GM23338 (cell line): Measurements from ENCODE around the gene PPP5C. TPM values are rescaled to one million over a fixed set of nuclear protein-coding genes. Genes with fewer than 3 reads are reported as not detected.

Experiments
- ATAC-seq: fragments of 200-7000 bp; cut with Tn5 transposase; 3 replicates; pipeline ENCODE4 v1.9.1; 2020
- DNase-seq: peaks from one replicate; pipeline ENCODE4 v3.0.0-alpha.2; 2015; ENCODE audit warnings: low spot score
- H2AFZ ChIP-seq: fragments of 200-600 bp; sonication (generic); 2 replicates; pipeline ENCODE4 v1.8.0; 2016; ENCODE audit warnings: antibody characterized with exemption, mild to moderate bottlenecking, moderate library complexity
- H3F3A ChIP-seq: fragments of 200-600 bp; sonication (generic); replicated peaks from 2 replicates; pipeline ENCODE4 v1.8.0; 2017; ENCODE audit warnings: antibody characterized with exemption, mixed run types, low read depth
- H3K27ac ChIP-seq: fragments of 200-600 bp; sonication (generic); 2 replicates; pipeline ENCODE4 v1.6.1; 2016; ENCODE audit warnings: low read depth
- H3K27me3 ChIP-seq: fragments of 200-600 bp; sonication (generic); 2 replicates; pipeline ENCODE4 v1.8.0; 2016; ENCODE audit warnings: mild to moderate bottlenecking, mixed run types, moderate library complexity; ENCODE audit not compliant: insufficient read depth
- H3K36me3 ChIP-seq: fragments of 200-600 bp; sonication (generic); 2 replicates; pipeline ENCODE4 v1.8.0; 2016; ENCODE audit warnings: mild to moderate bottlenecking; ENCODE audit not compliant: insufficient read depth
- H3K4me1 ChIP-seq: fragments of 200-600 bp; sonication (generic); 2 replicates; pipeline ENCODE4 v1.8.0; 2016; ENCODE audit warnings: mild to moderate bottlenecking, moderate library complexity; ENCODE audit not compliant: insufficient read depth
- H3K4me2 ChIP-seq: fragments of 200-600 bp; sonication (generic); 2 replicates; pipeline ENCODE4 v1.7.1; 2017; ENCODE audit warnings: mixed run types
- H3K4me3 ChIP-seq: fragments of 200-600 bp; sonication (generic); 2 replicates; pipeline ENCODE4 v1.6.1; 2016; ENCODE audit warnings: mixed run types
- H3K79me2 ChIP-seq: fragments of 200-600 bp; sonication (generic); replicated peaks from 2 replicates; pipeline ENCODE4 v1.8.0; 2017; ENCODE audit warnings: mild to moderate bottlenecking; ENCODE audit not compliant: insufficient read depth
- H3K9me2 ChIP-seq: fragments of 200-600 bp; sonication (generic); 2 replicates; pipeline ENCODE4 v1.8.0; 2017; ENCODE audit not compliant: insufficient read depth
- H4K20me1 ChIP-seq: fragments of 200-600 bp; sonication (generic); replicated peaks from 2 replicates; pipeline ENCODE4 v1.8.0; 2017; ENCODE audit warnings: mild to moderate bottlenecking; ENCODE audit not compliant: insufficient read depth
- H3K27ac Mint-ChIP-seq: 2 replicates; pipeline ENCODE4 v1.8.0; 2020; ENCODE audit warnings: inconsistent platforms, mild to moderate bottlenecking, moderate library complexity, mixed read lengths
- H3K27me3 Mint-ChIP-seq: 3 replicates; pipeline ENCODE4 v1.8.0; 2022; ENCODE audit warnings: low read depth, mild to moderate bottlenecking, moderate library complexity, mixed read lengths, inconsistent platforms; ENCODE audit not compliant: insufficient read depth, poor library complexity
- H3K36me3 Mint-ChIP-seq: 3 replicates; pipeline ENCODE4 v1.8.0; 2021; ENCODE audit warnings: low read depth, mild to moderate bottlenecking, inconsistent platforms, moderate library complexity, mixed read lengths
- H3K4me1 Mint-ChIP-seq: 3 replicates; pipeline ENCODE4 v1.8.0; 2020; ENCODE audit warnings: mild to moderate bottlenecking, inconsistent platforms, mixed read lengths
- H3K4me3 Mint-ChIP-seq: 3 replicates; pipeline ENCODE4 v1.8.0; 2021; ENCODE audit warnings: moderate library complexity, mild to moderate bottlenecking, inconsistent platforms, mixed read lengths
- H3K9me3 Mint-ChIP-seq: 3 replicates; pipeline ENCODE4 v1.8.0; 2020; ENCODE audit warnings: moderate library complexity, mild to moderate bottlenecking, inconsistent platforms, mixed read lengths
- CREB1 ChIP-seq: fragments of 250-450 bp; sonication (Bioruptor Pico); IDR thresholded peaks from 2 replicates; pipeline ENCODE4 v1.5.0; 2020; ENCODE audit warnings: low read depth, mild to moderate bottlenecking, moderate library complexity
- EZH2 ChIP-seq: fragments of 200-600 bp; sonication (generic); IDR thresholded peaks from one replicate; pipeline ENCODE4 v1.8.0; 2017; ENCODE audit warnings: antibody characterized with exemption, mild to moderate bottlenecking, low read depth; ENCODE audit not compliant: unreplicated experiment
- EZH2phosphoT487 ChIP-seq: fragments of 200-600 bp; sonication (generic); IDR thresholded peaks from one replicate; pipeline ENCODE4 v1.8.1; 2018; ENCODE audit warnings: antibody characterized with exemption; ENCODE audit not compliant: unreplicated experiment
- NANOG ChIP-seq: IDR thresholded peaks from 2 replicates; pipeline ENCODE4 v1.6.1; 2016; ENCODE audit warnings: antibody characterized with exemption, borderline replicate concordance
- POLR2AphosphoS5 ChIP-seq: IDR thresholded peaks from 2 replicates; pipeline ENCODE4 v1.6.1; 2016; ENCODE audit warnings: antibody characterized with exemption, low read depth
- STAT1 ChIP-seq: IDR thresholded peaks from one replicate; pipeline ENCODE4 v1.6.1; 2016; ENCODE audit warnings: antibody characterized with exemption; ENCODE audit not compliant: unreplicated experiment
- polyA plus RNA-seq: library from polyadenylated mRNA; unstranded; fragments of >200 nt; fragmentation: Nextera tagmentation; extraction: Ambion mirVana; gene quantifications from 2 replicates; pipeline ENCODE4 v1.2.1, GENCODE V29; 2016
- total RNA-seq: library from RNA; depleted of rRNA; stranded (reverse); fragments of >200 nt; shearing (Covaris generic); gene quantifications from 2 replicates; pipeline ENCODE4 v1.2.3, GENCODE V29; 2014
- TF ChIP-seq, protein P1 (sequence below), 2 experiments: fragments of 200-600 bp in 1 of 2; sonication (generic) in 1 of 2; conservative IDR thresholded peaks; 2 replicates each; pipeline versions ENCODE4 v1.5.1 to v1.6.1; 2016 to 2017; ENCODE audit warnings: antibody characterized with exemption in 2 of 2, low read depth in 2 of 2, mild to moderate bottlenecking in 2 of 2, moderate library complexity in 1 of 2
- TF ChIP-seq, protein P2 (sequence below): IDR thresholded peaks from 2 replicates; pipeline ENCODE4 v1.6.1; 2016; ENCODE audit warnings: antibody characterized with exemption
- TF ChIP-seq, protein P3 (sequence below): IDR thresholded peaks from one replicate; pipeline ENCODE4 v1.6.1; 2018; ENCODE audit warnings: antibody characterized with exemption; ENCODE audit not compliant: unreplicated experiment

PPP5C gene
- total and polyA plus RNA-seq, 2 experiments from 2014 or later: 51.6 to 123 TPM

DNA sequence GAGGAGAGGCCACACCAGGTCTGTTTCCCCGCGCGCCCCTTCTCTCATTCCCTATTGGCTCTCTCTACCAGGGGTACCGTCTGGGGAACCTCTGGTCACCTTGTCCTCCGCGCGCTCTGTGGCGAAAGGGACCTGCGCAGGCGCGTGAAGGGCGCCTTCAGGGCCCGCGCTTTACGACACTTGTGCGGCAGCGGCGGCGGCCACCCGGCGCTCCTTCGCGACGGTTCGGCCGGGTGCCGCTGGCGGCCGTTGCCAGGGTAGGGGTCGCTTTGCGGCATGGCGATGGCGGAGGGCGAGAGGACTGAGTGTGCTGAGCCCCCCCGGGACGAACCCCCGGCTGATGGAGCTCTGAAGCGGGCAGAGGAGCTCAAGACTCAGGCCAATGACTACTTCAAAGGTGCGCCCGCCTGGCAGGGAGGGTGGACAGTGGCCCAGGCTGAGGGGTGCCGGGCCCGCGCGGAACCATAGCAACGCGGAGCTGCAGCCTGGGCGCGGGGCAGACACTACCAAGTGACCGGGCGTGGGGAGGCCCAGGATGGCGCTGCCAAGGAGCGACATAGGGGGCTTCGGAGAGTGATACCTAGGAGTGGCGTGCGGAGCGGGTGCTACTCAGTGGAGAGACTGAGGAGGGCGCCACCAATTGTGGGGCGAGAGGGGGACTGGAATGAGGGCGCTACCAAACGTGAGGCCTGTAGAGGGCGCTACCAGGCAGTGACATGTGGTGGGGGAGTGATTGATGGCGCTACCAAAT, at the start of gene PPP5C (continued):
- no peak for TF ChIP-seq NANOG
- TF ChIP-seq CREB1 (CRISPR knock-in tag): peak; percentile 52; the same call in 1 of the 2 replicates

DNA sequence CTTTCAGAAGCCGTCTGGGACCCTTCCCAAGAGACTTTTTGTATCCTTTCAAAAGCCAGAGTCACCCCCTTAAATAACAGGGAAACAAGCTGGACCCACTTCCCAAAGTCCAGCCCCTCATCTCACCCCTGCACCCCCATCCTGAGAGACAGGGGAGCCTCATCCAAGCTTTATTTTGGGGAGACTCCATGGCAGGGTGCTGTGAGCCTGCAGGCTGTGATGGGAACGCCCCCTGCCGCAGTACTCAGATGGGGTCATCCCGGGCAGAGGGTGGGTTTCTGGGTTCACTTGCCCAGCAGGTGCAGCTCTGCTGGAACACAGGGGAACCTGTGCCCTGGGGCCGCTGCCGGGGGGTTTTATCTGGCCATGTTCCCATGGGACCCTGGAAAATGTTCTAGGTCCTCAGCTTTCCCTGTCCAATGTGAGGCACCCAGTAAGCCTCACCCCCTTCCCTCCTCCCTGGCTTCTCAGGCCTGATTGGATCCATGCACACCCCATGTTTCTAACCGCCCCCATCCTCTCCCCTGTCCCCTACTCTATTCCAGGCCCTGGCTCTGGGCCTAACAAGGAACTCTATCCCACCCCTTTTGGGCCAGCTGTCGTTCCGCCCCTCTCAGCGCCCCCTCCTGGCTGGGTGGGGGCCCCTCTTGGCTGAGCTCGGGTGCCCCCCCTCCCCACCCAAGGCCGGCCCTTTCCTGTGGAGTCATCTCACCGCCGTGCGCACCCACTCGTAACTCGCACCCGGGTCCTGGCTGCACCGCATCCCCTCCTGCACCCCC, 49.0 kb upstream of the PPP5C start:
- no peak overlapping the region for H3K27ac ChIP-seq
- H3K4me3 ChIP-seq: peak overlapping the region; percentile 91
- H3K79me2 ChIP-seq: peaks cover 6% of the 10 kb centered on the region; the same call in 1 of the 2 replicates
- Mint-ChIP-seq H3K36me3 (peaks cover 4% of the 10 kb centered on the region; the same call in 2 of the 3 replicates), H3K9me3 (no peaks in the 10 kb centered on the region), H3K4me3 (peak overlapping the region; percentile 88), H3K4me1 (peaks cover 31% of the 10 kb centered on the region), H3K27me3 (peaks cover 10% of the 10 kb centered on the region), H3K27ac (no peak overlapping the region)
- H2AFZ ChIP-seq: no peak overlapping the region
- 0 out of 2 replicates have a peak, but pooled peaks cover 3% of the 10 kb centered on the region for H4K20me1 ChIP-seq
- TF ChIP-seq EZH2: no peak
- TF ChIP-seq, protein P1, sequence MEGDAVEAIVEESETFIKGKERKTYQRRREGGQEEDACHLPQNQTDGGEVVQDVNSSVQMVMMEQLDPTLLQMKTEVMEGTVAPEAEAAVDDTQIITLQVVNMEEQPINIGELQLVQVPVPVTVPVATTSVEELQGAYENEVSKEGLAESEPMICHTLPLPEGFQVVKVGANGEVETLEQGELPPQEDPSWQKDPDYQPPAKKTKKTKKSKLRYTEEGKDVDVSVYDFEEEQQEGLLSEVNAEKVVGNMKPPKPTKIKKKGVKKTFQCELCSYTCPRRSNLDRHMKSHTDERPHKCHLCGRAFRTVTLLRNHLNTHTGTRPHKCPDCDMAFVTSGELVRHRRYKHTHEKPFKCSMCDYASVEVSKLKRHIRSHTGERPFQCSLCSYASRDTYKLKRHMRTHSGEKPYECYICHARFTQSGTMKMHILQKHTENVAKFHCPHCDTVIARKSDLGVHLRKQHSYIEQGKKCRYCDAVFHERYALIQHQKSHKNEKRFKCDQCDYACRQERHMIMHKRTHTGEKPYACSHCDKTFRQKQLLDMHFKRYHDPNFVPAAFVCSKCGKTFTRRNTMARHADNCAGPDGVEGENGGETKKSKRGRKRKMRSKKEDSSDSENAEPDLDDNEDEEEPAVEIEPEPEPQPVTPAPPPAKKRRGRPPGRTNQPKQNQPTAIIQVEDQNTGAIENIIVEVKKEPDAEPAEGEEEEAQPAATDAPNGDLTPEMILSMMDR (conservative IDR thresholded peaks at IDR 0.05; ENCODE audit: low read depth in 2 of 2): peak in 1 of 2 experiments; percentile 53; a peak in 2 of 4 replicates
- ATAC-seq (no peak; the same call in 1 of the 3 replicates), DNase-seq (no peak)
- peaks cover 19% of the 10 kb centered on the region; the same call in 1 of the 2 replicates for H3F3A ChIP-seq
- no peaks in the 10 kb centered on the region for H3K9me2 ChIP-seq
- peak overlapping the region; percentile 100 for H3K4me2 ChIP-seq
- no peaks in the 10 kb centered on the region for H3K27me3 ChIP-seq
- no peaks in the 10 kb centered on the region for H3K36me3 ChIP-seq
- H3K4me1 ChIP-seq: peaks cover 43% of the 10 kb centered on the region

DNA sequence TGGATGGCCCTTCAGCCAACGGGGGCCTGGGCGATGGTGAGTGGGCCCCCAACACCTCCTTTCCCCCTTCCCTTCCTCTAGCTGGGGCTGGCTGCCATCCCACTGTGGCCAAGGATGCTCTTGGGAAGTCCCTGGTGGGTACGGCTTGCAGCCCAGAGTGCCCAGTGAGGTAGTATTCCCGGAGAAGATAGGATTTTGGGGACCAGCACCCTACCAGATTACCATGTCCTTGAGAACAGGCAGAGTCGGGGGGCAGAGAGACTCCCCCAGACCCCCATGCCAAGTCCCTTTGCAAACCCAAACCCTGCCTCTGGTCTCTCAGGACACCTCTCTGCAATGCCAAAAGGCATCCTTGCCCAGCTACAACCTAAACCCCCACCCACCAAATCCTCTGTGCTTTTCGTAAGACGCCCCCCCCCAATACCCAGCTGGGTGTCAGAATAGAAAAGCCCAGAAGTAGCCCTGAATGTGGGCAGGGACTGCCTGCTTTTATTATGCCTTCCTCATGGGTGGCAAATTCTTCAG, 48.3 kb upstream of the PPP5C start:
- H3K4me1 Mint-ChIP-seq: peaks cover 34% of the 10 kb centered on the region
- no peaks in the 10 kb centered on the region for H3K9me3 Mint-ChIP-seq
- H3K79me2 ChIP-seq: peaks cover 6% of the 10 kb centered on the region; the same call in 1 of the 2 replicates
- H3K27me3 ChIP-seq: no peaks in the 10 kb centered on the region
- H3K36me3 Mint-ChIP-seq: peaks cover 7% of the 10 kb centered on the region; the same call in 2 of the 3 replicates
- H3K36me3 ChIP-seq: no peaks in the 10 kb centered on the region
- ATAC-seq: no peak
- H2AFZ ChIP-seq: no peak overlapping the region
- no peak overlapping the region for H3K27ac Mint-ChIP-seq
- H3K4me1 ChIP-seq: peaks cover 49% of the 10 kb centered on the region
- H3K27me3 Mint-ChIP-seq: peaks cover 10% of the 10 kb centered on the region
- no peak overlapping the region for H3K27ac ChIP-seq
- H3K4me3 ChIP-seq: peak overlapping the region; percentile 91
- H3K4me3 Mint-ChIP-seq: peak overlapping the region; percentile 38; the same call in 2 of the 3 replicates
- H3F3A ChIP-seq: peaks cover 25% of the 10 kb centered on the region
- H3K4me2 ChIP-seq: peak overlapping the region; percentile 100
- H3K9me2 ChIP-seq: no peaks in the 10 kb centered on the region
- DNase-seq: peak; percentile 45
- 0 out of 2 replicates have a peak, but pooled peaks cover 3% of the 10 kb centered on the region for H4K20me1 ChIP-seq
- TF ChIP-seq EZH2phosphoT487: no peak
- TF ChIP-seq, protein P2, sequence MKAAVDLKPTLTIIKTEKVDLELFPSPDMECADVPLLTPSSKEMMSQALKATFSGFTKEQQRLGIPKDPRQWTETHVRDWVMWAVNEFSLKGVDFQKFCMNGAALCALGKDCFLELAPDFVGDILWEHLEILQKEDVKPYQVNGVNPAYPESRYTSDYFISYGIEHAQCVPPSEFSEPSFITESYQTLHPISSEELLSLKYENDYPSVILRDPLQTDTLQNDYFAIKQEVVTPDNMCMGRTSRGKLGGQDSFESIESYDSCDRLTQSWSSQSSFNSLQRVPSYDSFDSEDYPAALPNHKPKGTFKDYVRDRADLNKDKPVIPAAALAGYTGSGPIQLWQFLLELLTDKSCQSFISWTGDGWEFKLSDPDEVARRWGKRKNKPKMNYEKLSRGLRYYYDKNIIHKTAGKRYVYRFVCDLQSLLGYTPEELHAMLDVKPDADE: no peak
- TF ChIP-seq, protein P1 (conservative IDR thresholded peaks at IDR 0.05; ENCODE audit: low read depth in 2 of 2): no peak
- TF ChIP-seq STAT1: no peak
- TF ChIP-seq NANOG: no peak
- TF ChIP-seq CREB1 (CRISPR knock-in tag): no peak
- TF ChIP-seq, protein P3, sequence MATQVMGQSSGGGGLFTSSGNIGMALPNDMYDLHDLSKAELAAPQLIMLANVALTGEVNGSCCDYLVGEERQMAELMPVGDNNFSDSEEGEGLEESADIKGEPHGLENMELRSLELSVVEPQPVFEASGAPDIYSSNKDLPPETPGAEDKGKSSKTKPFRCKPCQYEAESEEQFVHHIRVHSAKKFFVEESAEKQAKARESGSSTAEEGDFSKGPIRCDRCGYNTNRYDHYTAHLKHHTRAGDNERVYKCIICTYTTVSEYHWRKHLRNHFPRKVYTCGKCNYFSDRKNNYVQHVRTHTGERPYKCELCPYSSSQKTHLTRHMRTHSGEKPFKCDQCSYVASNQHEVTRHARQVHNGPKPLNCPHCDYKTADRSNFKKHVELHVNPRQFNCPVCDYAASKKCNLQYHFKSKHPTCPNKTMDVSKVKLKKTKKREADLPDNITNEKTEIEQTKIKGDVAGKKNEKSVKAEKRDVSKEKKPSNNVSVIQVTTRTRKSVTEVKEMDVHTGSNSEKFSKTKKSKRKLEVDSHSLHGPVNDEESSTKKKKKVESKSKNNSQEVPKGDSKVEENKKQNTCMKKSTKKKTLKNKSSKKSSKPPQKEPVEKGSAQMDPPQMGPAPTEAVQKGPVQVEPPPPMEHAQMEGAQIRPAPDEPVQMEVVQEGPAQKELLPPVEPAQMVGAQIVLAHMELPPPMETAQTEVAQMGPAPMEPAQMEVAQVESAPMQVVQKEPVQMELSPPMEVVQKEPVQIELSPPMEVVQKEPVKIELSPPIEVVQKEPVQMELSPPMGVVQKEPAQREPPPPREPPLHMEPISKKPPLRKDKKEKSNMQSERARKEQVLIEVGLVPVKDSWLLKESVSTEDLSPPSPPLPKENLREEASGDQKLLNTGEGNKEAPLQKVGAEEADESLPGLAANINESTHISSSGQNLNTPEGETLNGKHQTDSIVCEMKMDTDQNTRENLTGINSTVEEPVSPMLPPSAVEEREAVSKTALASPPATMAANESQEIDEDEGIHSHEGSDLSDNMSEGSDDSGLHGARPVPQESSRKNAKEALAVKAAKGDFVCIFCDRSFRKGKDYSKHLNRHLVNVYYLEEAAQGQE: no peak
- TF ChIP-seq POLR2AphosphoS5: no peak
